ENCODE results near the gene CTSS.

GRCh38 chr1:150805899-150806298 lies 40.3 kb upstream of the CTSS start:
- TF ChIP-seq, protein P1, sequence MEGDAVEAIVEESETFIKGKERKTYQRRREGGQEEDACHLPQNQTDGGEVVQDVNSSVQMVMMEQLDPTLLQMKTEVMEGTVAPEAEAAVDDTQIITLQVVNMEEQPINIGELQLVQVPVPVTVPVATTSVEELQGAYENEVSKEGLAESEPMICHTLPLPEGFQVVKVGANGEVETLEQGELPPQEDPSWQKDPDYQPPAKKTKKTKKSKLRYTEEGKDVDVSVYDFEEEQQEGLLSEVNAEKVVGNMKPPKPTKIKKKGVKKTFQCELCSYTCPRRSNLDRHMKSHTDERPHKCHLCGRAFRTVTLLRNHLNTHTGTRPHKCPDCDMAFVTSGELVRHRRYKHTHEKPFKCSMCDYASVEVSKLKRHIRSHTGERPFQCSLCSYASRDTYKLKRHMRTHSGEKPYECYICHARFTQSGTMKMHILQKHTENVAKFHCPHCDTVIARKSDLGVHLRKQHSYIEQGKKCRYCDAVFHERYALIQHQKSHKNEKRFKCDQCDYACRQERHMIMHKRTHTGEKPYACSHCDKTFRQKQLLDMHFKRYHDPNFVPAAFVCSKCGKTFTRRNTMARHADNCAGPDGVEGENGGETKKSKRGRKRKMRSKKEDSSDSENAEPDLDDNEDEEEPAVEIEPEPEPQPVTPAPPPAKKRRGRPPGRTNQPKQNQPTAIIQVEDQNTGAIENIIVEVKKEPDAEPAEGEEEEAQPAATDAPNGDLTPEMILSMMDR (IDR thresholded peaks at IDR 0.05): no peak
- no peak for TF ChIP-seq POLR2A (IDR thresholded peaks at IDR 0.05)
